Activated CD4-positive, alpha-beta T cell treated with anti-CD3 and anti-CD28 coated beads, Interleukin-2, amount 10 ng/mL, durations not matched to agents 24 days and 14 days (primary cell): ENCODE data around the gene PCDHA9. TPM values are rescaled to one million over a fixed set of nuclear protein-coding genes. Genes with fewer than 3 reads are reported as not detected.

Experiments used
- DNase-seq: peaks from one replicate; pipeline ENCODE4 v3.0.0; 2022
- H3K27ac Mint-ChIP-seq: one replicate; pipeline ENCODE4 v1.8.0; 2022; ENCODE audit warnings: mild to moderate bottlenecking, mixed read lengths
- H3K27me3 Mint-ChIP-seq: one replicate; pipeline ENCODE4 v1.8.0; 2022; ENCODE audit warnings: mixed read lengths
- H3K36me3 Mint-ChIP-seq: one replicate; pipeline ENCODE4 v1.8.0; 2022; ENCODE audit warnings: low read depth, mild to moderate bottlenecking, mixed read lengths
- H3K4me1 Mint-ChIP-seq: one replicate; pipeline ENCODE4 v1.8.0; 2021; ENCODE audit warnings: mixed read lengths
- H3K4me3 Mint-ChIP-seq: one replicate; pipeline ENCODE4 v1.8.0; 2022; ENCODE audit warnings: mild to moderate bottlenecking, moderate library complexity, mixed read lengths
- H3K9me3 Mint-ChIP-seq: one replicate; pipeline ENCODE4 v1.8.0; 2021; ENCODE audit warnings: mixed read lengths
- intact Hi-C: fragments of 100-400 bp; cut with micrococcal nuclease; formaldehyde crosslinking; loops from one replicate; pipeline ENCODE4 v1.15.1; 2023
- total RNA-seq: library from RNA; stranded (reverse); gene quantifications from 2 replicates; pipeline ENCODE4 v1.2.3, GENCODE V29; 2022

Gene PCDHA9
- total RNA-seq, 1 donor from 2014 or later: not detected

GRCh38 chr5:140881889-140882590 lies 33.9 kb downstream of the PCDHA9 start, which contains the start of gene PCDHA13:
Gene PCDHA13, plus strand, starts transcription at chr5:140882124. Its CDS starts 145 bp downstream, at chr5:140882269.
- intact Hi-C loops: no loop called here
- Mint-ChIP-seq H3K9me3 (peaks cover 21% of the 10 kb centered on the region), H3K27me3 (no peaks in the 10 kb centered on the region), H3K4me3 (no peak within 1 kb of the TSS), H3K36me3 (no peaks in the 10 kb centered on the region), H3K27ac (no peak within 1 kb of the TSS), H3K4me1 (no peaks in the 10 kb centered on the region)
- no peak for DNase-seq

- intact Hi-C loops: no loop called here
- Mint-ChIP-seq H3K9me3 (peaks cover 21% of the 10 kb centered on the region), H3K4me3 (no peak overlapping the region), H3K36me3 (no peaks in the 10 kb centered on the region), H3K27ac (no peak overlapping the region), H3K4me1 (no peaks in the 10 kb centered on the region), H3K27me3 (no peaks in the 10 kb centered on the region)
- no peak for DNase-seq
These were observed 34.4 kb downstream of the PCDHA9 start for GRCh38 chr5:140882591-140882899.

GRCh38 chr5:140883373-140883772 lies 35.2 kb downstream of the PCDHA9 start:
- Mint-ChIP-seq H3K4me1 (no peaks in the 10 kb centered on the region), H3K36me3 (no peaks in the 10 kb centered on the region), H3K4me3 (no peak overlapping the region), H3K27me3 (no peaks in the 10 kb centered on the region), H3K9me3 (peaks cover 26% of the 10 kb centered on the region), H3K27ac (no peak overlapping the region)
- intact Hi-C loops: no loop called here
- no peak for DNase-seq

- Mint-ChIP-seq H3K27me3 (no peaks in the 10 kb centered on the region), H3K36me3 (no peaks in the 10 kb centered on the region), H3K4me3 (no peak overlapping the region), H3K27ac (no peak overlapping the region), H3K9me3 (peaks cover 26% of the 10 kb centered on the region), H3K4me1 (no peaks in the 10 kb centered on the region)
- no peak for DNase-seq
- intact Hi-C loops: no loop called here
These were observed 35.9 kb downstream of the PCDHA9 start for GRCh38 chr5:140883927-140884697.

Other genes with a start within 250 kb of the PCDHA9 start
- gene CD14, start 215.2 kb upstream of the PCDHA9 start, total RNA-seq: 0.31 and 0.35 TPM in 2 replicates
- 38.1 and 41.9 TPM in 2 replicates for gene TMCO6, start 208.9 kb upstream of the PCDHA9 start, total RNA-seq
- gene NDUFA2, start 200.8 kb upstream of the PCDHA9 start, total RNA-seq: 63.2 and 63.6 TPM in 2 replicates
- gene IK, start 200.6 kb upstream of the PCDHA9 start, total RNA-seq: 112 and 113 TPM in 2 replicates
- gene WDR55, start 183.5 kb upstream of the PCDHA9 start, total RNA-seq: 41.6 and 42.9 TPM in 2 replicates
- 2.8 and 3.8 TPM in 2 replicates for gene DND1, start 174.8 kb upstream of the PCDHA9 start, total RNA-seq
- gene HARS1, start 157.0 kb upstream of the PCDHA9 start, total RNA-seq: 109 and 115 TPM in 2 replicates
- 28.0 and 29.6 TPM in 2 replicates for gene HARS2, start 156.9 kb upstream of the PCDHA9 start, total RNA-seq
- gene ZMAT2, start 147.9 kb upstream of the PCDHA9 start, total RNA-seq: 67.1 and 67.2 TPM in 2 replicates
- gene PCDHA1, start 62.2 kb upstream of the PCDHA9 start, total RNA-seq: not detected in 2 replicates
- not detected in 2 replicates for gene PCDHA2, start 53.5 kb upstream of the PCDHA9 start, total RNA-seq
- not detected in 2 replicates for gene PCDHA3, start 47.3 kb upstream of the PCDHA9 start, total RNA-seq
- not detected in 2 replicates for gene PCDHA4, start 41.3 kb upstream of the PCDHA9 start, total RNA-seq
- gene PCDHA5, start 26.8 kb upstream of the PCDHA9 start, total RNA-seq: not detected in 2 replicates
- not detected in 2 replicates for gene PCDHA6, start 20.4 kb upstream of the PCDHA9 start, total RNA-seq
- not detected in 2 replicates for gene PCDHA7, start 14.1 kb upstream of the PCDHA9 start, total RNA-seq
- gene PCDHA8, start 7.2 kb upstream of the PCDHA9 start, total RNA-seq: not detected in 2 replicates
- gene PCDHA10, start 7.5 kb downstream of the PCDHA9 start, total RNA-seq: not detected in 2 replicates
- gene PCDHA11, start 20.6 kb downstream of the PCDHA9 start, total RNA-seq: not detected in 2 replicates
- gene PCDHA12, start 26.9 kb downstream of the PCDHA9 start, total RNA-seq: not detected in 2 replicates
- not detected in 2 replicates for gene PCDHA13, start 33.7 kb downstream of the PCDHA9 start, total RNA-seq
- gene PCDHAC1, start 77.9 kb downstream of the PCDHA9 start, total RNA-seq: not detected in 2 replicates
- gene PCDHAC2, start 118.1 kb downstream of the PCDHA9 start, total RNA-seq: not detected in 2 replicates
- not detected in 2 replicates for gene PCDHB1, start 203.0 kb downstream of the PCDHA9 start, total RNA-seq
- gene PCDHB2, start 246.2 kb downstream of the PCDHA9 start, total RNA-seq: 0.19 TPM in 1 of 2 replicates, not detected in the other